Fibroblast of skin of back (primary cell): ENCODE results near the gene NPLOC4.

Experiments used
- DNase-seq: peaks from one replicate; pipeline ENCODE4 v3.0.0-alpha.2; 2013

The NPLOC4 gene

GRCh38 chr17:81545160-81545949 is 91.6 kb downstream of the NPLOC4 start:
- DNase-seq = no peak

DNA sequence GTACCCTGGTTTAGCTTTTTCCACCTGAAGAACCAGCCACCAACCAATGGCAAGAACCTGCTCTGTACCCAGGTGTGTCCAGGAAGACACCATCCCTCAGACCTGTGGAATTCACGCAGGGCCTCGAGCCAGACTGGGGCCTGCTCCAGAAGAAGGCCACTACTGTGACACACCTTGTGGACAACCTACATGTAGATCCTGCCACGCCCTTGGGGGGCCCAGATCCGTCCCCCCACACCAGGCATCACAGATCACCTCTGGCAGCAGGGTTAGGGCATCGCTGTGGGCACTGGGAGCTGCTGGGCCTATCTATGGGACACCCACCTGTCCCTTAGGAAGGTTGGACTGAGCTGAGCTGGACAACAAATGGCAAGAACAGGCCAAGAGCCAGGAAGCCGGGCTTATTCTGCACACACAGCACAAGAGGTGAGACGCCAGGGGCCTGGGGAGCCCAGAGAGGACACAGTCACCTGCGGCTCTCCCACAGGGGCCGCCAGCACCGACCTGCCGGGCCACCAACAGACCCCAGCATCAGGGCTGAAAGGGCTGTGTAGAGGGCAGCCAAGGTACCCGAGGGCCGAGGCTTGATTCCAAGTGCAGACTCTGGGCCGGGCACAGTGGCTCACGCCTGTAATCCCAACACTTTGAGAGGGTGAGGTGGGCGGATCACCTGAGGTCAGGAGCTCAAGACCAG is 92.5 kb downstream of the NPLOC4 start:
- no peak for DNase-seq

DNA sequence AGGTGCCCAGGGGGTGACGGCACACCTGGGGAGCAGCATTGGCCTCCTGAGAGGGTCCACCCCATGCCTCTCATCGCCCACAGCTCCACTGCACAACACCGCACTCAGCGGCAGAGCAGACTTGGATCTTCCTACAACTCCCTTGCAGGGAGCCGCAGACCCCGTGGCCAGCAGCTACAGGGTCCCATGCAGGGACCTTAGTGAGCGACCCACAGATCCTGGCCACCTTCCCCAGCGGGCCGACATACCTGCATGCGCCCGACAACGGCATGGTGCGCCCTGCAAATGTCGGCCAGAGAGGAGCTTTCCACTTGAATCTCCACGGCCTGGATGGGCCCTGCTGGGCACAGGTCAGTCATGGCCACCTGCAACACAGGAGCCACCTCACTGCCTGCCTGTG is 93.2 kb downstream of the NPLOC4 start:
- DNase-seq = no peak

DNA sequence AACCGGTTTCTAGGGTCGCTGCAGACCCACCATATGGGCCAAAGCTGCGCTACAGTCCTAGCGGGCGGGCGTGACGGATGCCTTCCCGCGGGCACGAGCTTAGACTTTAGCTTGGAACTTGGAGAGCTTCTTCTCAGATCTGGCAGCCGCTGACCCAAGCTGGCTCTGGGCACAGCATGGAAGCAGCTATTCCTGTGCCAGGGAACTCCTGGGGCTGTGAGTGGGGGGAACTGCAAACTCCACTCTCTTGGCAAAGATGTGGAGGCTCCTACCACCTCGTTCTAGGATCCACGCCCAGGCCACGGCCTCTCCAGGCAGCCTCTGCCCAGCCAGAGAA is 93.6 kb downstream of the NPLOC4 start:
- no peak for DNase-seq

GRCh38 chr17:81542431-81543338 is 94.2 kb downstream of the NPLOC4 start:
- no peak for DNase-seq

DNA sequence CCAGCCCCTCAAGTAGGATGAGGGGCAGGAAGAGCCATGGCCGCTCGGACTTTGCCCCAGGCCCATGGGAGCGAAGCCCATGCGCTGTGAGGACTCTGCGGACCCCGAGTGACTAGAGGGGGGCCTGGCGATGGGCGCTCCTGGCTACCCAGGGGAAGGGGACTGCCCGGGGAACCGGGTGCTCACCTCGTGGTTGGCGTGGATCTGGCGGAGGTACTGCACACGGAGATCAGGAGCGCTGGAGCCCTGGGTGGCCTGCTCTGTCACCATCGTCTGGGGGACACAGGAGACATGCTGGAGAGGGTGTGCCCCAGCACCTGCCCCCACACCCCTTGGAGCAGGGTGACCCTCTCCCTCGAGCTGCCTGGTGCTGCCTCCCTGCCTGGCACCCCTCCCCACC is 95.8 kb downstream of the NPLOC4 start:
- DNase-seq = no peak

DNA sequence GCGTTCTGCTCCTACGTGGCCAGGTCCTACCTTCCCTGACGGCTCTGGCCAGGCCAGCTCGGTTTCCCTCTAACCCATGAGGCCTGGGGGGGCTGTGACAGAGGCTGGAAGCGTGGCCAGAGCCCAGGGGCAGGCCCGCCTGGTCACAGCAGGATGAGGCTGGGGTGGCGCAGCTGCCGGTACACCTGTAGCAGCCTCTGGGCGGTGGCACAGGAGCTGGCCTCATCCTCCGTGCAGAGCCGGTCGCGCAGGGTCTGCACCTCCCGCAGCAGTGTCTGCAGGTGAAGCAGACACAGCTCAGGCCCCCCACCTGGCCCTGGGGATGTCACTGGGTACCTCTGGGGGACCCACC is 96.3 kb downstream of the NPLOC4 start:
- no peak for DNase-seq

- DNase-seq = no peak
Measured at GRCh38 chr17:81539961-81540675, 96.8 kb downstream of the NPLOC4 start.

- DNase-seq = no peak
Measured at GRCh38 chr17:81539571-81539900, 97.4 kb downstream of the NPLOC4 start.

DNA sequence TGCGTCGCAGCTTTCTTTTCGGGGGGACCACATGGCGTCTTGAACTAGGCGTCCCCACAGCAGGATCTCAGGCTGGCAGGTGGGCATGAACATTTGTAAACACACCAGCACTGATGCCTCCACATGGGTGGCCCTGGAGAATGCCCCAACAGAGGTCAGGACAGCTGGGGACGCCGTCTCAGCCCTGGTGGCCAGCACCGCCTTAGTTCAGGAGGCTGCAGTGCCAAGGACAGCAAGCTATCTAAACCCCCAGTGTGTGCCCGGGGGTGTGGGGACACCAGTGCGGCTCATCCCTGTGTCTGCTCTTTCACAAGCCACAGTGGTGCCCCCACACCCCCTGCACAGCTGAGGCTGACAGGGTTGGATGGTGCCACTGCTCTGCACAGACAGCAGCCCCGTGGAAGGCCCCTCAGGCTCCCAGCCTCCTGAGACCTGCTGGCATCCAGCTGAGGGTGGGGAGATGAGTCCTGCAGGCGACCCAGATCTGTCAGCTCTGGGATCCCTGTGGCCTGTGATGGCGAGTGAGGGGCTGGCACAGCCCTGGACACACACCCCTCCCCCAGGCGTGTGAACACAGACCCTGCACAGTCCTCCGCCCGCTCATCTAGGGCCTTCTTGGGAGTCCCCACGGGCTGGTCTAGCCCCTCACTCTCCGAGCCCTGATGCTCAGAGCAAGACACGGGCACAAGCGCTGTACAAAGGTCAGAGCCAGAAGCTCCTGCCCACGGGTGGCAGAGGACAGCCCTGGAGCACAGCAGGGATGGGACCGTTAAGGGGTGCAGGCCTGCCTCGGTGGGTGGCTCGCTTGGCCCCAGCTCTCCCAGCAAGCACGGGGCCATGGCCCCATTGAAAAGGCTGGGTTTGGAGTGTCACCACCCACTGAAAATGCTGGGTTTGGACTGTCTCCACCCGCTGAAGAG is 98.0 kb downstream of the NPLOC4 start:
- DNase-seq = no peak

DNA sequence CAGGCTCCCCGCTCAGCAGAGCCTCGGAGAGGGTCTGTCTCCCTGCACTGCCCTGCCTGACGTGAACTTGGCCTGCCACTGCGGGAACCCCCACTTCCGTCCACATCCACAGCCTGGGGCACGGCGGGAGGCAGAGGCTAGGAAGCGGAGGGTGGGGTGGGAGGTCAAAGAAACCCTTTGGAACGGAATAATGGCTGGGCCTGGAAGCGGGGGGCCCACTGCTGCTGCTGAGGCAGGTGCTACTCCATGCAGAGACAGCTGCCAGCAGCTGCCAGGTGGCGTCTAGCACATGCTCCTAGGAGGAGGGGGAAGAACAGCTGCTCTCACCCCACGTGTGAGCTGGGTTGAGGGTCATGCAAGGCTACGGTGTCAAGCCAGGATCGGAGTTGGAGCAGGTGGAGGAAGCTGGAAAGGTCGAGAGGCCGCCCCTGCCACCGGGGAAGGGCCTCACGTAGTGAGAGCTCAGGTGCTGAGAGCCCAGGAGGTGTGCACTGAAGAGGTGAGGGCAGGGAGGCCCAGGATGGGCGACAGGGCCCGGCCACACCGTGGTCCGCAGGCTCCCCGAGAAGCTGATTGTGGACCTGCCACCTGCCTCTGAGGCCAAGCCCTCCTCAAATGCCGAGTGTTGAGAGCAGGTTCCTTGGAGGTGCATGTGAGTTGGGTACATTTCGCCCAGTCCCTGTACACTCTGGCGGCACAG is 98.9 kb downstream of the NPLOC4 start:
- no peak for DNase-seq

DNA sequence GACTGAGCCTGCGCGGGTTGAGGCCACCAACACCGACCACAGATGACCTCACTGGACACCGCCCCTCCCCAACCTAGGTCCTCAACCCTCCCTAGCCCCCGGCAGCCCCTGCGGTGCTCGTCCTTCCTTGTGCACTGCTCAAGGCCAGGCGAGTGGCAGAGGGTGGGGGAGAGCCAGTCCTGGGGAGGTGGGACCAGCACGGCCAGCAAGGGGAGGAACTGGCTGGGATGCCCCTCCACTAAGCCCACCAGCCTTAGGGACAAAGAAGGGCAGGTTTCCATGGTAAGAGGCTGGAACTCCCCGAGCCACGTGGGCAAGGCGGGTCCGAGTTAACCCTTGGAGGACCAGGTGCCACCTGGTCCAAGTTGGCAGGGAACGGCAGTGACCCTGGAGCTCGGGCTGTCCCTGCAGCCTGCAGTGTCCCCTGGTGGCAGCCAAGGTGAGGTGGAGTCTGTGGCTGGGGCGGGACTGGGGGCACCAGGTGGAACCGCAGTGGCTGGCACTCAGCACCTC is 99.5 kb downstream of the NPLOC4 start:
- no peak for DNase-seq

DNA sequence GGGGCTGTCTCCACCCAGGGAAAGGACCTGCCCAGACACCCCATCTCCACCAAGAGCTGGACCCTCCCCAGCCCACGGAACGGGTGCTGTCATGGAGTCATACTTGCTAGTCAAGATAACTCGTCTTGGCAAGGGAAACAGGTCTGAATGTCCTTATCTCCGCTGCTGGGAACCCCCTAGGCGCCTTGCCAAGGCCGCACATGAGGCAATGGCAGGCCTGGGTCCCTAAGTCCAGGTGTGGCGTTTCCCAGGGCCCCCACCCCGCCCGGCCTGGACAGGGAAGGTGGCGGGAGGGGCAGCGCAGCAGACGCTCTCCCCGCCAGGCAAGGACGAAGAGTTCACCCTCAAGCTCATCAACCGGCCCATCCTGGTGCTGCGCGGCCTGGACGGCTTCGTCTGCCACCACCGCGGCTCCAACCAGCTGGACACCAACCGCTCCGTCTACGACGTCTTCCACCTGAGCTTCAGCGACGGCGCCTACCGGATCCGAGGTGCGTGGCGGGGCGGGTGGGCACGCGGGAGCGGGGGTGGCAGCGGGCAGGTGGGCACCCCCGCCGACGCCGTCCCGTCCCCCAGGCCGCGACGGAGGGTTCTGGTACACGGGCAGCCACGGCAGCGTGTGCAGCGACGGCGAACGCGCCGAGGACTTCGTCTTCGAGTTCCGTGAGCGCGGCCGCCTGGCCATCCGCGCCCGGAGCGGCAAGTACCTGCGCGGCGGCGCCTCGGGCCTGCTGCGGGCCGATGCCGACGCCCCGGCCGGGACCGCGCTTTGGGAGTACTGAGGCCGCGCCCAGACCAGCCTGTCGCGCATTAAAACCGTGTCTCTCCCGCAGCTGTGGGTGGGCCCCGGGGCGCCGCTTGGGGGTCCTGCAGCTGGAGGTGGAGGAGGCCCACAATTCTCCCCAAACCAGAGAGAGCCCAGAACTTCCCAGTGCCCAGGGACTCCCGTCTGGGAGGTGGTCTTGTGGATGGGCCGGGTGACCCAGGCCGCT is 100.3 kb downstream of the NPLOC4 start:
- no peak for DNase-seq

- DNase-seq = no peak
Measured at GRCh38 chr17:81535480-81536298, 101.2 kb downstream of the NPLOC4 start.

DNA sequence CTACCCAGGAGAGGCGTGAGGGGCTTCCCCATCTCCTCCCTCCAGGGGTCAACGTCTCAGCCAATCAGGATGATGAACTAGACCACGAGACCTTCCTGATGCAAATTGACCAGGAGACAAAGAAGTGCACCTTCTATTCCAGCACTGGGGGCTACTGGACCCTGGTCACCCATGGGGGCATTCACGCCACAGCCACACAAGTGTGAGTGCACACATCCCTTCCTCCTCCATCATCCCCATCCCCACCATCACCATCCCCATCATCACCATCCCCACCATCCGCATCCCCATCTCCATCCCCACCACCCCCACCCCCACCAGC is 101.9 kb downstream of the NPLOC4 start:
- no peak for DNase-seq

DNA sequence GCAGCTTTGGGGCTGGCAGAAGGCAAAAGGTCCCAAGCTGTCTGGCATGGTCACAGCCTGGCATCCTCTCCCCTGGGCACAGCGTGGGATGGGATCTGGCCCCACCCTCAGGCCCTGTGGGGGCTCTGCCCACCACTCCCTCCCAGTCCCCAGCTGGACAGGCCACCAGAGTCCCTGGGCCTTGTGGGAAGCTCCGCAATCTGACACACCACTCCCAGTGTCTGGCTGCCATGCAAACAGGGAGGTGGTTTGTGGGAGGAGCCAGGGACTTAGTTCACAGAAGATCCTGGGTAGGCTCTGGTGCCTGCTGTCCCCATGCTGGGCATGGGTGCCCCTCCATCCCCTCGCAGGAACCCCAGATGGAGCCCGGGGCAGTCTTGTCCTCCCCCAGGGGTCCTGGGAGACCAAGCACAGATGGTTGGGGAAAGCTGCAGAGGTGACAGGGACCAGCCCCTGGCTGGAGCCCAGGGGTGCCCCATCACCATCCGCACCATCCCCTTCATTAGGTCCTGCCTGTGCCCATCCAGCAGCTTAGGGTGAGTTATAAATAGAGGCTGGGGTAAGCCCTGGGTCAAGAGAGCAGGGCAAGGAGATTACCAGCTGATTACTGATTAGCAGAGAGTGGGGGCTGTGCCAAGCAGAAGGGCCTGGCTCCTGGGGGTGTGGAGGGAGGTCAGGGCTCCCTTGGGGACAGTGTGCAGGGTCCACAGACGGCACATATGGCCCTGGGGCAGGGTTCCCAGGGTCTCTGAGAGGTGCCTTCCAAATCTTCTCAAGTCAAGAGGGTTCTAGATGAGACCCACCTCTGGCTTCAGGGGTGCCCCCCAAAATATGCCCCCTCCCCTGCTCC is 102.5 kb downstream of the NPLOC4 start:
- DNase-seq = peak; percentile 42

- DNase-seq = no peak
Measured at GRCh38 chr17:81533339-81534141, 103.4 kb downstream of the NPLOC4 start.
